ENCODE results near the gene IL5. TPM values are rescaled to one million over a fixed set of nuclear protein-coding genes. Genes with fewer than 3 reads are reported as not detected.

IL5 gene
- total RNA-seq, 1 experiment from 2014 or later = not detected

GRCh38 chr5:132496631-132497487 is 46.5 kb downstream of the IL5 start:
- TSS peak; percentile 68 for BruUV-seq (replicated peaks)
- no peaks in the 10 kb centered on the region for H3K9me3 ChIP-seq (ENCODE audit: control insufficient read depth, insufficient read depth, low read depth, low read length)
- H3K27ac ChIP-seq (ENCODE audit: low read length) = peak overlapping the region; percentile 84
- peaks cover 2% of the 10 kb centered on the region; the same call in 1 of the 2 replicates for H3K36me3 ChIP-seq (ENCODE audit: control insufficient read depth, insufficient read depth, low read length)
- ATAC-seq = peak; percentile 76
- H3K4me1 ChIP-seq (ENCODE audit: control insufficient read depth, insufficient read depth, low read length) = peaks cover 26% of the 10 kb centered on the region
- no peak for TF ChIP-seq POLR2AphosphoS5 (IDR thresholded peaks at IDR 0.05; ENCODE audit: low read depth, low read length)
- CTCF ChIA-PET = interaction anchor here (0.6 to 1.7 kb wide), 3 partner anchors 74 to 110 kb away, joined by 7 to 11 read pairs (median 8); no protein-coding TSS in a partner anchor
- intact Hi-C loops (cut with micrococcal nuclease; ENCODE audit: unreplicated experiment) (loop anchor here (10.0 kb wide), 1 partner anchor 432 kb away; the partner anchor contains the start of gene IL3), in situ Hi-C loops (cut with HindIII; ENCODE audit: low pct_unique_long_range_greater_than_20kb, low sequenced_read_pairs) (loop anchor here (25.0 kb wide), 1 partner anchor 110 kb away; no protein-coding TSS in a partner anchor)
- DNase-seq (ENCODE audit: low read depth, low spot score) = no peak
- peak overlapping the region; percentile 71 to 91 for H3K4me3 ChIP-seq (ENCODE audit: low read depth in 2 of 2, low read length in 2 of 2)
- POLR2A ChIA-PET = interaction anchor here (0.6 to 0.8 kb wide), 4 partner anchors 23 to 322 kb away, joined by 3 to 33 read pairs (median 6); no protein-coding TSS in a partner anchor
- no peaks in the 10 kb centered on the region for H3K27me3 ChIP-seq (ENCODE audit: control insufficient read depth, insufficient read depth, low read length)

GRCh38 chr5:132496191-132496630 is 47.1 kb downstream of the IL5 start:
- intact Hi-C loops (cut with micrococcal nuclease; ENCODE audit: unreplicated experiment) = loop anchor here (10.0 kb wide), 1 partner anchor 431 kb away; the partner anchor contains the start of gene IL3
- DNase-seq (ENCODE audit: low read depth, low spot score) = no peak
- H3K27me3 ChIP-seq (ENCODE audit: control insufficient read depth, insufficient read depth, low read length) = no peaks in the 10 kb centered on the region
- no peaks in the 10 kb centered on the region for H3K9me3 ChIP-seq (ENCODE audit: control insufficient read depth, insufficient read depth, low read depth, low read length)
- H3K27ac ChIP-seq (ENCODE audit: low read length) = peak overlapping the region; percentile 82
- in situ Hi-C loops (cut with HindIII; ENCODE audit: low pct_unique_long_range_greater_than_20kb, low sequenced_read_pairs) = loop anchor here (25.0 kb wide), 1 partner anchor 109 kb away; no protein-coding TSS in a partner anchor
- POLR2A ChIA-PET = interaction anchor here (0.6 to 0.8 kb wide), 4 partner anchors 22 to 323 kb away, joined by 3 to 33 read pairs (median 6); no protein-coding TSS in a partner anchor
- ATAC-seq = peak; percentile 68
- TF ChIP-seq SIN3A (IDR thresholded peaks at IDR 0.05; ENCODE audit: borderline replicate concordance, insufficient read depth, low read depth, low read length) (no peak), CTCF (IDR thresholded peaks at IDR 0.05) (no peak), REST (IDR thresholded peaks at IDR 0.05; ENCODE audit: insufficient read depth in 1 of 2, low read depth in 2 of 2, low read length in 1 of 2) (no peak), TCF7L2 (IDR thresholded peaks at IDR 0.05; ENCODE audit: low read depth, low read length) (no peak), POLR2AphosphoS5 (IDR thresholded peaks at IDR 0.05; ENCODE audit: low read depth, low read length) (no peak)
- BruUV-seq (replicated peaks) = no TSS peak
- CTCF ChIA-PET = interaction anchor here (0.6 kb wide), 3 partner anchors 73 to 159 kb away, joined by 4 to 8 read pairs (median 7); no protein-coding TSS in a partner anchor
- H3K36me3 ChIP-seq (ENCODE audit: control insufficient read depth, insufficient read depth, low read length) = peaks cover 2% of the 10 kb centered on the region; the same call in 1 of the 2 replicates
- peak overlapping the region; percentile 71 to 91 for H3K4me3 ChIP-seq (ENCODE audit: low read depth in 2 of 2, low read length in 2 of 2)
- peaks cover 31% of the 10 kb centered on the region for H3K4me1 ChIP-seq (ENCODE audit: control insufficient read depth, insufficient read depth, low read length)

Measured in Panc1 (cell line).